22Rv1 (cell line): ENCODE data around the gene PLCB4.

Experiments
- H3K27ac ChIP-seq: fragments of 450-650 bp; 2 replicates; pipeline ENCODE4 v1.5.1; 2017
- ZFX ChIP-seq: fragments of 450-650 bp; IDR thresholded peaks from 2 replicates; pipeline ENCODE4 v1.6.1; 2017; ENCODE audit warnings: antibody characterized with exemption, borderline replicate concordance
- TF ChIP-seq, protein P1 (sequence below): fragments of 450-650 bp; IDR thresholded peaks from 2 replicates; pipeline ENCODE4 v1.5.1; 2017; ENCODE audit warnings: mild to moderate bottlenecking

The PLCB4 gene

DNA sequence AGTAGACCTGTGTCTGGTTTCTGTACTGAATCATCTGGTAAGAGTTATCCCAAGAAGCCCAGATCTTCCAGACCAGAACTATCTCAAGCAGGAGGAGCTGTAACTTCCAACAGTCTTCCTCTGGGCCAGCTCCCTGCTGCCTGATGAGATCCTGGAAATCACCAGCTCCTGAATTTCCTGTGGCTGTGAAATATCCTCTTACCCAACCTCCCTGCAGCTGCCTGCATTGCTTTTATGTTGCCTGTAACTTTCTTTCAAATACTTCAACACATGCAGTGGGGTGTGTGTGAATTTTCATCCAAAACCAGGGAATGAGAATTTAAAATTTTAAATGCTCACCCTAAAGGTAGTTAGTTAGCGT lies 285.0 kb downstream of the PLCB4 start:
- no peak overlapping the region for H3K27ac ChIP-seq
- TF ChIP-seq ZFX = no peak
- TF ChIP-seq, protein P1, sequence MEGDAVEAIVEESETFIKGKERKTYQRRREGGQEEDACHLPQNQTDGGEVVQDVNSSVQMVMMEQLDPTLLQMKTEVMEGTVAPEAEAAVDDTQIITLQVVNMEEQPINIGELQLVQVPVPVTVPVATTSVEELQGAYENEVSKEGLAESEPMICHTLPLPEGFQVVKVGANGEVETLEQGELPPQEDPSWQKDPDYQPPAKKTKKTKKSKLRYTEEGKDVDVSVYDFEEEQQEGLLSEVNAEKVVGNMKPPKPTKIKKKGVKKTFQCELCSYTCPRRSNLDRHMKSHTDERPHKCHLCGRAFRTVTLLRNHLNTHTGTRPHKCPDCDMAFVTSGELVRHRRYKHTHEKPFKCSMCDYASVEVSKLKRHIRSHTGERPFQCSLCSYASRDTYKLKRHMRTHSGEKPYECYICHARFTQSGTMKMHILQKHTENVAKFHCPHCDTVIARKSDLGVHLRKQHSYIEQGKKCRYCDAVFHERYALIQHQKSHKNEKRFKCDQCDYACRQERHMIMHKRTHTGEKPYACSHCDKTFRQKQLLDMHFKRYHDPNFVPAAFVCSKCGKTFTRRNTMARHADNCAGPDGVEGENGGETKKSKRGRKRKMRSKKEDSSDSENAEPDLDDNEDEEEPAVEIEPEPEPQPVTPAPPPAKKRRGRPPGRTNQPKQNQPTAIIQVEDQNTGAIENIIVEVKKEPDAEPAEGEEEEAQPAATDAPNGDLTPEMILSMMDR = no peak

DNA sequence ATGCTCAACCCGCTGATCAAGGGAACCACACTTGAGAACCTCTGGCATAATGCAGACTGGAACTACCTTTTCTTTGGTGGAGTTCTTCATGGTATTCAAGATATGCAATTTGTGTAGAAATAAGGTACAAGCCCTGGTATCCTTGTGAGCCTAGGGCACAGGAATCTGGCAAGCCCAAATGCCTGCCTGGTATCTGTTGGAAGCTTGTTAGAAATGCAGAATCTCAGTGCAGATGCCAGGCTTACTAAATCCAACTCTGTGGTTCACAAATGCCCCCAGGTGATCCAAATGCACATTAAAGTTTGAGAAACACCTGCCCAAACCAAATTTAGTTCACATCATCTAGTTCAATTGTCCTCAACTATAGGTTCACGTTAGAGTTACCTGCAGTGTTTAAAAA lies 285.7 kb downstream of the PLCB4 start:
- no peak for TF ChIP-seq ZFX
- TF ChIP-seq, protein P1 = no peak
- H3K27ac ChIP-seq = no peak overlapping the region

DNA sequence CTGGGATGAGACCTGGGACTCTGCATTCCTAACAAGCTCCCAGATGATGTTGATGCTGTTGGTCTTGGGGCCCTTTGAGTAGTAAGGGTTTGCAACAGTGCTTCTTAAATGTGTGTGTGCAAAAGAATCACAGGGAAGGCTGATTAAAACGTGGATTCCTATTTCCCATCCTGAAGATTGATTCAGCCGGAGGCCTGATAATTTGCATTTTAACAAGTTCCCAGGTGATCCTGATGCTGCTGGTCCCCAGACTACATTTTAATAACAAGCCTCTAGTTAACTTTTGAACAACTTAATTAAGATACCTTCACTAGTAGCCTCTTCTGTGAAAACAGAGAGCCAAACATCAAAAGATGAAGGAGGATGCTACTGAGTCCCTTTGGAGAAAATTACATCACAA lies 289.1 kb downstream of the PLCB4 start:
- no peak overlapping the region for H3K27ac ChIP-seq
- TF ChIP-seq ZFX = no peak
- TF ChIP-seq, protein P1 = no peak

DNA sequence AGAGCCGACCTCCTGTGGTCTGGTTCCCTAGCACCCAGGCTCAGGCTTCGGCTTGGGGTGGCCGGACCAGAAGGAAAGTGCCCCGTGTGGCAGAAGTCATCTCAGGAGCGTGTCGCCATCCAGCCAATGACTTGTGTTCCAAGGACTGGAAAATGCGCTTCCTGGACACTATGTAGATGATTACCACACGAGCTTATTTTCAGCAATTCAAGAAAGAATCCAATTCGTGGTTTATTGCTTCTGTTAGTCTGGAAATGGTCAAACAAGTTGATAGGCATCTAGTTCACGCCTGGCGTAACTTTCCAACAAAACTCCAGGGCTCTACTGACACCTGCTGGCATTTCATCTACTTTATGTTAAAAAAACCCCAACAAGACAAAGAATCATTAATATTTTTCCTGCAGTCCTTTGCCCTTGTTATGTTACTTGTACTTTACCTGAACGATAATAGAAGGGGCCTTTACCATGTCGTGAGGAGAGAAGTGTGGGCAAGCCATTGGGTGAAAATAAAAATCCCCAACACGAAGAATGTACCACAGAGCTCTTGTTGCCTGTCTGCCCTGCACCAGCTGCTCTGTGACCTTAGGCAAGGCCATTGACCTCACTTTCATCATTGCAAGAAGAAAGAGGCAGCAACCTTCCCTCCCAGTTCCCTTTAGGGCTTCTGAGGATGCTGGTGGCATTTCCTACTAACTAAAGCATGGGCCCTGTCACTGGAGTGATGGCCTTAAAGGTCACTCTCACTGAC lies 290.8 kb downstream of the PLCB4 start:
- TF ChIP-seq, protein P1 = peak; percentile 60
- TF ChIP-seq ZFX = no peak
- H3K27ac ChIP-seq = no peak overlapping the region

DNA sequence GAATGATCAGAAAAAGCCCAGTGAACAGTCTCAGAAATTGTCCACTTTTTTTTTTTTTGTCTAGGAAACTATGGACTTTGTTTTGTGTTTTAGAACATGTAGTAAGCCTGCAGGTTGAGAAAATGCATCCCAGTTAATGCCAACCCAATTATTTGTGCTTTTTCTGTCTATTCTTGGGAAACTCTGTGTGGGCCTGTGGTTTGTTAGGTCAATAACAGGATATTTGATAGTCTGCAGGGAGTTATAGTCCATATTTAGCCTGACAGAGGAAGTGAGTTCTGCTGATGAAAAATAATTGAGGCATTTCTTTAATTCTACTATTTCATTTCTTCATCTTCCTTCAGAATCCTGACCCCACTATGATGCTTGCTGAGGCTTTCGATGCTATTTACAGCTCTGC lies 291.5 kb downstream of the PLCB4 start:
- no peak overlapping the region for H3K27ac ChIP-seq
- TF ChIP-seq, protein P1 = no peak
- no peak for TF ChIP-seq ZFX

DNA sequence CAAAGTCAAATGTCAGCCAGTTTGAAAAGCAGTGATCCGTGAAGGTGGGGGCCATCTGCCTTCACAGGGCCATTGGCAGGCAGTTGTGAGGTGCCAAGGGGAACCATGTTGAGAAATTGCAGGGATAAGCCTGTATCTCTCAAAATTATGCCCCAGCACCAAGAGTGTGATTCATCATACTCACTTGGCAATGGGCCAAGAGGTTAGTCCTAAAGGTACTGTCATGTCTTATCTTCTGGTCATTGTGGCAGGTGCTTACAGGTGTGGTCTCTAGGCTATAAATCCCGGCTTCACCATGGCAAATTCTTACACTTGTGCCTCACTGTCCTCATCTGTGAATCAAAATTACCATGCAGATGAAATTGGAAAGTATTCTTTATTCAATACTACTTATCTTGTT lies 294.8 kb downstream of the PLCB4 start:
- no peak for TF ChIP-seq ZFX
- TF ChIP-seq, protein P1 = no peak
- no peak overlapping the region for H3K27ac ChIP-seq

DNA sequence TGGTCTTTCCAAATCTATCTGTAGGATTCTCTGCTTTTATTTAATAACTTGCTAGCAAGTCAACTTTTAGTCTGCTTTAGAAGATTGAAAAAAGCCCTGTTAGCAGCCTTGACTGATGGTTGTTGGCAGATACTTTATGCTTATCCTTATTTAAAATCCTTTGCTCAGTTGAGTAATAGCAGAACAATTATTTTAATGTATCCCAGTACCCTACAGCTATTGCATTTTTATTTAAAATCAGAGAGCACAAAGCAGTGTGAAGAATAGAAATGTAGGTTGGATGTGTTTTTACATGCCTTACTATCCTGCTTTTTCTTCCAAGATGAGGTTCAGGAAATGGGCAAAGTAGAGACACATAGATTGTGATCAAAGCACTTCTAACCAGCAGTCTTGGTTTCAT lies 298.4 kb downstream of the PLCB4 start:
- no peak for TF ChIP-seq ZFX
- TF ChIP-seq, protein P1 = no peak
- H3K27ac ChIP-seq = no peak overlapping the region
